Measurements from ENCODE around the gene ZGRF1. TPM values are rescaled to one million over a fixed set of nuclear protein-coding genes. Genes with fewer than 3 reads are reported as not detected.
A peak's percentile ranks its signal among the peaks of the same experiment; 100 is the strongest.

Gene ZGRF1
- total and polyA plus RNA-seq, 9 of the 15 experiments (the other 6 are each of a cell fraction or from before 2014, with no cell fraction given): 8.8 to 35.2 (median 22.0) TPM

- no peak for TF ChIP-seq EZH2 (IDR thresholded peaks at IDR 0.05; ENCODE audit: borderline replicate concordance, low read depth, low read length)
- TF ChIP-seq POLR2G (IDR thresholded peaks at IDR 0.05; ENCODE audit: low read depth, low read length): no peak
- no peak for TF ChIP-seq FOXP1 (CRISPR knock-in tag; IDR thresholded peaks at IDR 0.05)
- peak; percentile 18; the same call in 1 of the 2 replicates for TF ChIP-seq PHF8 (IDR thresholded peaks at IDR 0.05; ENCODE audit: borderline replicate concordance, low read length)
- TF ChIP-seq, protein P1, sequence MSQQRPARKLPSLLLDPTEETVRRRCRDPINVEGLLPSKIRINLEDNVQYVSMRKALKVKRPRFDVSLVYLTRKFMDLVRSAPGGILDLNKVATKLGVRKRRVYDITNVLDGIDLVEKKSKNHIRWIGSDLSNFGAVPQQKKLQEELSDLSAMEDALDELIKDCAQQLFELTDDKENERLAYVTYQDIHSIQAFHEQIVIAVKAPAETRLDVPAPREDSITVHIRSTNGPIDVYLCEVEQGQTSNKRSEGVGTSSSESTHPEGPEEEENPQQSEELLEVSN (IDR thresholded peaks at IDR 0.05; ENCODE audit: borderline replicate concordance in 1 of 2, extremely low read depth in 1 of 2, insufficient read depth in 1 of 2, insufficient read length in 1 of 2, low read depth in 1 of 2, low read length in 1 of 2, poor library complexity in 1 of 2, severe bottlenecking in 1 of 2): peak in 1 of 2 experiments; percentile 72
- TF ChIP-seq ZNF263 (CRISPR knock-in tag; IDR thresholded peaks at IDR 0.05; ENCODE audit: borderline replicate concordance): peak; percentile 79
- TF ChIP-seq PRMT5 (CRISPR knock-in tag; IDR thresholded peaks at IDR 0.05): no peak
- TF ChIP-seq, protein P2, sequence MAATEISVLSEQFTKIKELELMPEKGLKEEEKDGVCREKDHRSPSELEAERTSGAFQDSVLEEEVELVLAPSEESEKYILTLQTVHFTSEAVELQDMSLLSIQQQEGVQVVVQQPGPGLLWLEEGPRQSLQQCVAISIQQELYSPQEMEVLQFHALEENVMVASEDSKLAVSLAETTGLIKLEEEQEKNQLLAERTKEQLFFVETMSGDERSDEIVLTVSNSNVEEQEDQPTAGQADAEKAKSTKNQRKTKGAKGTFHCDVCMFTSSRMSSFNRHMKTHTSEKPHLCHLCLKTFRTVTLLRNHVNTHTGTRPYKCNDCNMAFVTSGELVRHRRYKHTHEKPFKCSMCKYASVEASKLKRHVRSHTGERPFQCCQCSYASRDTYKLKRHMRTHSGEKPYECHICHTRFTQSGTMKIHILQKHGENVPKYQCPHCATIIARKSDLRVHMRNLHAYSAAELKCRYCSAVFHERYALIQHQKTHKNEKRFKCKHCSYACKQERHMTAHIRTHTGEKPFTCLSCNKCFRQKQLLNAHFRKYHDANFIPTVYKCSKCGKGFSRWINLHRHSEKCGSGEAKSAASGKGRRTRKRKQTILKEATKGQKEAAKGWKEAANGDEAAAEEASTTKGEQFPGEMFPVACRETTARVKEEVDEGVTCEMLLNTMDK (IDR thresholded peaks at IDR 0.05; ENCODE audit: borderline replicate concordance, insufficient read depth, low read depth, low read length, poor library complexity, severe bottlenecking): peak; percentile 11
- TF ChIP-seq EGR1 (conservative IDR thresholded peaks at IDR 0.05): peak; percentile 52
- peak; percentile 97 for TF ChIP-seq ZBTB1 (CRISPR knock-in tag; IDR thresholded peaks at IDR 0.05; ENCODE audit: borderline replicate concordance, low read depth)
- 0 out of 2 replicates have a peak, but pooled peaks have one; percentile 14 for TF ChIP-seq CTBP1 (IDR thresholded peaks at IDR 0.05; ENCODE audit: borderline replicate concordance)
- peak; percentile 76; the same call in 1 of the 2 replicates for TF ChIP-seq HDAC6 (IDR thresholded peaks at IDR 0.05; ENCODE audit: low read depth, low read length)
- peak; percentile 34; the same call in 1 of the 2 replicates for TF ChIP-seq ZNF121 (CRISPR knock-in tag; conservative IDR thresholded peaks at IDR 0.05)
- TF ChIP-seq CEBPB (tag; IDR thresholded peaks at IDR 0.05): no peak
Observed at GRCh38 chr4:112514647-112515197, 122.0 kb downstream of the ZGRF1 start (continued).
